Mesendoderm (in vitro differentiated cells): Measurements from ENCODE around the gene MYO1E.
A peak's percentile ranks its signal among the peaks of the same experiment; 100 is the strongest.

ENCODE experiments used
- DNase-seq: peaks from one replicate; pipeline ENCODE4 v3.0.0; 2013
- H2AK5ac ChIP-seq: 2 replicates; pipeline ENCODE4 v1.6.1; 2013; ENCODE audit warnings: low read length, inconsistent platforms
- H2BK120ac ChIP-seq: 2 replicates; pipeline ENCODE4 v1.6.1; 2013; ENCODE audit warnings: low read depth, mild to moderate bottlenecking, low read length, moderate library complexity, mixed read lengths
- H2BK15ac ChIP-seq: replicated peaks from 2 replicates; pipeline ENCODE4 v1.6.1; 2013; ENCODE audit warnings: low read depth, mild to moderate bottlenecking, moderate library complexity
- H2BK5ac ChIP-seq: 2 replicates; pipeline ENCODE4 v1.6.1; 2013; ENCODE audit warnings: low read length, inconsistent platforms
- H3K18ac ChIP-seq: 2 replicates; pipeline ENCODE4 v1.6.1; 2013; ENCODE audit warnings: mild to moderate bottlenecking, low read length, mixed read lengths
- H3K23ac ChIP-seq: one replicate; pipeline ENCODE4 v1.6.1; 2013; ENCODE audit warnings: low read length
- H3K27ac ChIP-seq: 2 replicates; pipeline ENCODE4 v1.5.1; 2013; ENCODE audit warnings: low read depth, mild to moderate bottlenecking, inconsistent platforms, low read length, moderate library complexity
- H3K27me3 ChIP-seq: 2 replicates; pipeline ENCODE4 v1.6.1; 2013; ENCODE audit warnings: low read length, control low read depth, mild to moderate bottlenecking, inconsistent platforms; ENCODE audit not compliant: insufficient read depth, poor library complexity
- H3K36me3 ChIP-seq: 2 replicates; pipeline ENCODE4 v1.6.1; 2013; ENCODE audit warnings: low read length, inconsistent platforms; ENCODE audit not compliant: control insufficient read depth, insufficient read depth
- H3K4ac ChIP-seq: one replicate; pipeline ENCODE4 v1.6.1; 2013; ENCODE audit warnings: low read depth, mild to moderate bottlenecking, low read length, moderate library complexity
- H3K4me1 ChIP-seq: 2 replicates; pipeline ENCODE4 v1.6.1; 2013; ENCODE audit warnings: low read depth, low read length, inconsistent platforms; ENCODE audit not compliant: control insufficient read depth
- H3K4me2 ChIP-seq: 2 replicates; pipeline ENCODE4 v1.6.1; 2013; ENCODE audit warnings: low read length
- H3K4me3 ChIP-seq: 2 replicates; pipeline ENCODE4 v1.5.1; 2013; ENCODE audit warnings: mild to moderate bottlenecking, low read length
- H3K56ac ChIP-seq: one replicate; pipeline ENCODE4 v1.6.1; 2013; ENCODE audit warnings: low read length
- H3K79me1 ChIP-seq: 2 replicates; pipeline ENCODE4 v1.6.1; 2013; ENCODE audit warnings: low read length, inconsistent platforms
- H3K79me2 ChIP-seq: 2 replicates; pipeline ENCODE4 v1.6.1; 2013; ENCODE audit warnings: mild to moderate bottlenecking, low read length; ENCODE audit not compliant: control insufficient read depth, insufficient read depth
- H3K9ac ChIP-seq: 2 replicates; pipeline ENCODE4 v1.6.1; 2013; ENCODE audit warnings: low read length, inconsistent platforms
- H4K5ac ChIP-seq: one replicate; pipeline ENCODE4 v1.6.1; 2013; ENCODE audit warnings: low read length
- H4K8ac ChIP-seq: one replicate; pipeline ENCODE4 v1.6.1; 2013; ENCODE audit warnings: low read depth, mild to moderate bottlenecking, control low read depth, low read length, moderate library complexity
- WGBS: extraction: QIAGEN DNeasy Blood & Tissue Kit; methylation state at CpG from one replicate; pipeline ENCODE4 v1.1.7; 2013; ENCODE audit warnings: low lambda C conversion rate, missing lambda C conversion rate; ENCODE audit not compliant: insufficient coverage; ENCODE audit errors: extremely low coverage; 5-methylcytosine and 5-hydroxymethylcytosine counted together

The MYO1E gene

DNA sequence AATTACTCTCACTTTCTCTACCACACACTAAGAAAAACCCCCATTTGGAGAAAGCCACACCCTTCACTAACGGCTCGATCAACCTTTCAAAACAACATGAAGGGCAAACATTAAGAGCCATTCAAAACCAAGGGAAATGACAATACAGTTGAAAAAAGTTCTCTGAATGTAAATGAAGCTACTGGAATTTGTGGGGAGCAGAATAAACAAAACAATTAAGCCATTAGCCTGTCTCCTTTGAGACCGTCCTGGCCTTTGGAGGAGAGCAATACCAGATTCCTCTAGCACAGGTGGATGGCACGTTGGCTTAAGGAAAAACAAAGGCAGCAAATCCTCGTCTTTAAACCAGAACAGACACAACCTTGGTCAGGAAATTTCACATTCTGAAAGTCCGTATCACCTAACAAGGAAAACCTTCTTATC lies 18.7 kb downstream of the MYO1E start:
- Histone ChIP-seq H2BK5ac (no peak overlapping the region), H3K23ac (no peak overlapping the region), H2BK120ac (no peak overlapping the region), H3K4me3 (no peak overlapping the region), H3K4me2 (peak overlapping the region; percentile 10), H3K79me2 (no peaks in the 10 kb centered on the region), H4K8ac (no peak overlapping the region), H3K79me1 (peaks cover 1% of the 10 kb centered on the region), H2BK15ac (no peak overlapping the region), H3K4ac (no peak overlapping the region), H2AK5ac (no peak overlapping the region), H3K36me3 (no peaks in the 10 kb centered on the region), H3K4me1 (peaks cover 9% of the 10 kb centered on the region), H3K27me3 (peaks cover 1% of the 10 kb centered on the region), H4K5ac (no peak overlapping the region), H3K18ac (no peak overlapping the region), H3K9ac (no peak overlapping the region), H3K27ac (no peak overlapping the region), H3K56ac (no peak overlapping the region)
- peak; percentile 64 for DNase-seq
- WGBS = no CpG with 5 or more reads among the region's 6 CpGs

- H3K79me2 ChIP-seq = no peaks in the 10 kb centered on the region
- H3K27me3 ChIP-seq = peaks cover under 1% of the 10 kb centered on the region
- H2BK15ac ChIP-seq = no peak overlapping the region
- H3K23ac ChIP-seq = no peak overlapping the region
- no peak overlapping the region for H3K18ac ChIP-seq
- H3K56ac ChIP-seq = no peak overlapping the region
- no peak overlapping the region for H3K27ac ChIP-seq
- no peak overlapping the region for H3K9ac ChIP-seq
- H2BK120ac ChIP-seq = no peak overlapping the region
- DNase-seq = no peak
- no peaks in the 10 kb centered on the region for H3K36me3 ChIP-seq
- H3K4me2 ChIP-seq = no peak overlapping the region
- WGBS = no CpG with 5 or more reads among the region's 7 CpGs
- H2AK5ac ChIP-seq = no peak overlapping the region
- no peak overlapping the region for H3K4ac ChIP-seq
- no peak overlapping the region for H3K4me3 ChIP-seq
- no peak overlapping the region for H4K5ac ChIP-seq
- peaks cover 1% of the 10 kb centered on the region for H3K79me1 ChIP-seq
- peaks cover 9% of the 10 kb centered on the region for H3K4me1 ChIP-seq
- no peak overlapping the region for H2BK5ac ChIP-seq
- no peak overlapping the region for H4K8ac ChIP-seq
Observed at GRCh38 chr15:59352683-59353082, 20.0 kb downstream of the MYO1E start.

DNA sequence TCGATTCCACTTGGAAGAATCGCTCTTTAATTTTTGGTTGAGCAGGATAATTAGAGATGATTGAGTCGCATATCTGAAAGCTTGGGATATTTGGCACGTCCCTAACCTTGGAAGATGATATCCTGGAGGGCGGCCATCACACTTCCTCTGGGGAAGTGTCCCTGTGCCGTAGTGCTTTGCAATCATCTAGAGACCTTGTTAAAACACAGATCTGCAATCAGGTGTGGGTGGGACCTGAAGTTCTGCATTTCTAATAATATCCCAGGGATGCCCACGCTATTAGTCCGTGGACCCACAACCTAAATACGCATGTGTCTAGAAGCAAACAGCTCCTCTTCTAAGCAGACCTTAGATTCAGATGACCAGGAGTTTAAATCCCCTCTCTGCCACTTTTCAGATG lies 20.5 kb downstream of the MYO1E start:
- no peaks in the 10 kb centered on the region for H3K36me3 ChIP-seq
- no peak overlapping the region for H3K4ac ChIP-seq
- no peak overlapping the region for H3K23ac ChIP-seq
- no peak overlapping the region for H4K8ac ChIP-seq
- H3K9ac ChIP-seq = no peak overlapping the region
- no peak overlapping the region for H2BK5ac ChIP-seq
- H3K4me2 ChIP-seq = no peak overlapping the region
- no peaks in the 10 kb centered on the region for H3K79me2 ChIP-seq
- H3K56ac ChIP-seq = no peak overlapping the region
- no peak overlapping the region for H2BK120ac ChIP-seq
- no peak overlapping the region for H3K4me3 ChIP-seq
- no peak overlapping the region for H2AK5ac ChIP-seq
- no peak overlapping the region for H4K5ac ChIP-seq
- no peaks in the 10 kb centered on the region for H3K27me3 ChIP-seq
- H2BK15ac ChIP-seq = no peak overlapping the region
- peaks cover 9% of the 10 kb centered on the region for H3K4me1 ChIP-seq
- no peak overlapping the region for H3K27ac ChIP-seq
- no peak for DNase-seq
- no CpG with 5 or more reads among the region's 9 CpGs for WGBS
- peaks cover 1% of the 10 kb centered on the region for H3K79me1 ChIP-seq
- H3K18ac ChIP-seq = no peak overlapping the region

DNA sequence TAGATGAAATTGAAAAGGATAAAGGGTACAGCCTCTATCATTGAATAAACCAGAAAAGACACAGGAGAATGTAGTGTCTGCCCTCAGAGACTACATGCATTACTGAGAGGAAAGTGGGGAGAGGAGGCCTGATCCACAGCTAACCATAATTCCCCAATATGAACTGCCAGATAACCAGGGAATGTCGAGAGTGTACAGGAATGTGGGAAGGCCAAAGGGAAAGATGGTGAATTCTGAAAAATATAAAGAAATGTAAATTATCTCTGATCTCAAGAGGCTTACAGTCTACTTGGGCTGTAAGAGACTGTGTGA lies 22.3 kb downstream of the MYO1E start:
- H3K27ac ChIP-seq = no peak overlapping the region
- H3K36me3 ChIP-seq = no peaks in the 10 kb centered on the region
- no peaks in the 10 kb centered on the region for H3K27me3 ChIP-seq
- no peak overlapping the region for H3K23ac ChIP-seq
- H2BK15ac ChIP-seq = no peak overlapping the region
- H2AK5ac ChIP-seq = no peak overlapping the region
- H4K5ac ChIP-seq = no peak overlapping the region
- no peak overlapping the region for H3K4ac ChIP-seq
- H3K4me3 ChIP-seq = no peak overlapping the region
- H3K79me1 ChIP-seq = peaks cover 1% of the 10 kb centered on the region
- DNase-seq = no peak
- no peak overlapping the region for H4K8ac ChIP-seq
- H2BK120ac ChIP-seq = no peak overlapping the region
- peaks cover 9% of the 10 kb centered on the region for H3K4me1 ChIP-seq
- no peak overlapping the region for H3K18ac ChIP-seq
- H3K56ac ChIP-seq = no peak overlapping the region
- no peak overlapping the region for H3K4me2 ChIP-seq
- no peak overlapping the region for H2BK5ac ChIP-seq
- WGBS = no CpG with 5 or more reads among the region's 1 CpG
- H3K9ac ChIP-seq = no peak overlapping the region
- no peaks in the 10 kb centered on the region for H3K79me2 ChIP-seq

- Histone ChIP-seq H3K56ac (no peak overlapping the region), H3K23ac (no peak overlapping the region), H3K18ac (no peak overlapping the region), H3K79me1 (peaks cover 1% of the 10 kb centered on the region), H3K4ac (no peak overlapping the region), H3K4me2 (no peak overlapping the region), H2BK5ac (no peak overlapping the region), H3K4me1 (peaks cover 9% of the 10 kb centered on the region), H3K9ac (no peak overlapping the region), H3K4me3 (no peak overlapping the region), H4K8ac (no peak overlapping the region), H2AK5ac (no peak overlapping the region), H2BK15ac (no peak overlapping the region), H3K79me2 (no peaks in the 10 kb centered on the region), H3K36me3 (no peaks in the 10 kb centered on the region), H4K5ac (no peak overlapping the region), H3K27me3 (no peaks in the 10 kb centered on the region), H2BK120ac (no peak overlapping the region), H3K27ac (no peak overlapping the region)
- no CpG with 5 or more reads among the region's 4 CpGs for WGBS
- DNase-seq = peak; percentile 90
Observed at GRCh38 chr15:59349680-59350420, 22.8 kb downstream of the MYO1E start.

GRCh38 chr15:59347915-59348314 lies 24.8 kb downstream of the MYO1E start:
- H3K56ac ChIP-seq = no peak overlapping the region
- no peak overlapping the region for H2BK120ac ChIP-seq
- no peak overlapping the region for H3K4ac ChIP-seq
- H3K79me1 ChIP-seq = peaks cover 1% of the 10 kb centered on the region
- no peak overlapping the region for H2AK5ac ChIP-seq
- no peaks in the 10 kb centered on the region for H3K79me2 ChIP-seq
- no peaks in the 10 kb centered on the region for H3K27me3 ChIP-seq
- H2BK5ac ChIP-seq = no peak overlapping the region
- no peak overlapping the region for H4K8ac ChIP-seq
- no peaks in the 10 kb centered on the region for H3K36me3 ChIP-seq
- no peak for DNase-seq
- no peak overlapping the region for H3K4me2 ChIP-seq
- H3K4me3 ChIP-seq = no peak overlapping the region
- no peak overlapping the region for H3K9ac ChIP-seq
- H4K5ac ChIP-seq = no peak overlapping the region
- H3K23ac ChIP-seq = no peak overlapping the region
- no CpG with 5 or more reads among the region's 5 CpGs for WGBS
- H3K4me1 ChIP-seq = peaks cover 2% of the 10 kb centered on the region
- no peak overlapping the region for H3K27ac ChIP-seq
- no peak overlapping the region for H2BK15ac ChIP-seq
- no peak overlapping the region for H3K18ac ChIP-seq
